NOMO-1 (cell line): Measurements from ENCODE around the gene BTBD6.

ENCODE experiments used
- DNase-seq, 2 experiments: peaks; one replicate each; lab custom pipeline; 2025; ENCODE audit not compliant: unreplicated experiment in 2 of 2; lab: John Stamatoyannopoulos, UW

Gene BTBD6

DNA sequence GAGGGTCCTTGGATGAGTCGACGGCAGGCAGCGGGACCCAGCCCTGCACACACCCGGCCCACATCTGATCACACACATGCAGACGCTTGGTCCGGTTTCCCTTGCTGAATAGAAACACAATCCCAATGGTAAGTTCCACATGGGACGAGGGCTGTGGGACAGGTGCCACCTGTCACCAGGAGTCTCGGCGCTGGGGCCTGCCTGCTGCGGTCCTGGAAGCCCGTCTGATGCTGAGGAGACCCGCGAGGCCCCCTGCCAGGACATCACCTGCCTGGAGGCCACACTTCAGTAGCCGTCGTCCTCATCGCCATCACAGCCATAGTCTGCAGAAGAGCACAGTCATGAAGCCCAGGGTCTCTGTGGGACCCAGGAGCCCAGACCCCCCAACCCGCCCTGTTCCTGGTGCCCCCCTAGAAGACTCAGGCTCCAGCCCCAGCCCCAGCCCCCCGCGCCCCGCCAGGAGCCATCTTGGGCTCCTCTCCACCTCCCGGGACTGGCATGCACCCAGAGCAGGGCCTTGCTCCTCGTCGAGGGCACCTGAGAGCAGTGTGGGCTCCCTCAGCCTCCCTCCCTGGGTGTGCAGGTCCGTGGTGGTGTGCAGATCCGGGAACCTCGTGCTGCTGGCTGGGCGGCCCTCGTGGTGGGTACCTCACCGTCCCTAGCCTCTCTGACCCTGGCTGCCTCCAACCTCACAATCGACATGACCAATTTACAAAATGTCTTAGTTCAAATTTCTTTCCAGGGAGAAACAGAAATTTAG lies 37.9 kb upstream of the BTBD6 start:
- DNase-seq, result no peak

DNA sequence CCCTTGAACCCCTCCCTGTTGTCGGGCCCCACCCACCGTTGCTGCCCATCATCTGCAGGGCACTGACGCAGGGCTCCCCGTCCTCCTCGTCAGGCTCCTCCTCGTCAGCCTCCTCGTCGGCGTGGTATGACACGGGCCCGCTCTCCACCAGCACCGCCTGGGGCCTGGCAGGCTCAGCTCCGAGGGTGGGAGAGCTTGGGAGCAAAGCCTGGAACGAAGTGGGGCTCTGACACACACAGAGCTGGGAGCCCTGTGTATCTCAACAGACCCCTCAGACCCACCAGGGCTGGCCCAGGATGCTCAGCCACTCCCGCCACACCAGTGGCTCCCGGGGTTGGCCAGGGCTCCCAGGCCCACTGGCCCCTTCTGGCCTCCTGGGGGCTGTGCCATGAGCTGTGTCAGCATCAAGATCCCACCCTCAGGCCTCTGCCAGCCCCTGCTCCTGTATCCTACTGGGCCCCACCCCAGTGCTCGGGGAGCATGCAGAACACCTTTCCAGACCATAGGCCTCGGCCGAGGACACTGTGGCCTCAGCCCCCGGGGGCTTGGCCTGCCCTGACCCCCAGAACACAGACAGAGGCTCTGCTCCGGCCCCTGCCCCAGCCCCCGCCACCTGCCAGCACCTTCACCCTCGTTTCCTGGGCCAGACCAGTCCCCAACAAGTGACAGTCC lies 37.1 kb upstream of the BTBD6 start:
- no peak for DNase-seq

GRCh38 chr14:105211758-105212089 lies 36.6 kb upstream of the BTBD6 start:
- DNase-seq, result no peak

DNA sequence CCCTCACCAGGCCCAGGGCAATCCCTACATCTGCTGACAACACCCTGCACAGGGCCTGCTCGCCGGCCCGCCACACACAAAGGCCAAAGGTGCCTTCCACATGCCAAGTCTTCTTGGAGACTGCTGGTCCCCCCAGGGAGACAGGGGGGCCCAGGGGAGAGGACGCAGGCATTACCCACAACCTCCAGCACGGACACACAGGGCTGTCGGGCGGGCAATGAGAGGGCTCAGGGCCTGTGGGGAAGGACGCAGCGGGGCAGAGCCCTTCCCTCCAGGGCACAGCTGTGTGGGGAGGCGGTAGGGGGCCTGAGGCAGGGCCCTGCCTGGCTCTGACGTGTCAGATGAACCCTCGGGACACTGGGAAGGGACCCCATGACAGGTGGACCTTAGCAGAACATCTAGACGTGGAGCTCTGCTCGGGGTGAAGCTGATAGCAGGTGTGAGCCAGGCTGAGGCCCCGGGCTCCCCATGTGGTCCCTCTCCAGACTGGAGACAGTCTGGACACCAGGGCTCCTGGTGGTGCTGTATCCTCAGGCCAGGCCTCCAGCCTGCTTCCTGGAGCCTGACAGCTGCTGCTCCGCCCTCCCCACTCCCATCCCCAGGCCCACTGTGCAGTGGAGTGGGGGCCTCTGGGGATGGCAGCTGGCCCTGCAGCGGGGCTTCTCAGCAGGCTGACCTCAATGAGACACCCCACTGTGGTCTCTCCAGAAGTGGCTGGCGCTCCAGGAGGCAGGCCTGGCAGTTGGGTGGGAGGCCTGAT lies 35.6 kb upstream of the BTBD6 start:
- no peak for DNase-seq

GRCh38 chr14:105213361-105213760 lies 35.0 kb upstream of the BTBD6 start:
- DNase-seq, result no peak

GRCh38 chr14:105214324-105214915 lies 33.9 kb upstream of the BTBD6 start:
- DNase-seq, result no peak

GRCh38 chr14:105215602-105216001 lies 32.7 kb upstream of the BTBD6 start:
- no peak for DNase-seq

- DNase-seq, result no peak
These were observed 31.7 kb upstream of the BTBD6 start for GRCh38 chr14:105216490-105217247.

DNA sequence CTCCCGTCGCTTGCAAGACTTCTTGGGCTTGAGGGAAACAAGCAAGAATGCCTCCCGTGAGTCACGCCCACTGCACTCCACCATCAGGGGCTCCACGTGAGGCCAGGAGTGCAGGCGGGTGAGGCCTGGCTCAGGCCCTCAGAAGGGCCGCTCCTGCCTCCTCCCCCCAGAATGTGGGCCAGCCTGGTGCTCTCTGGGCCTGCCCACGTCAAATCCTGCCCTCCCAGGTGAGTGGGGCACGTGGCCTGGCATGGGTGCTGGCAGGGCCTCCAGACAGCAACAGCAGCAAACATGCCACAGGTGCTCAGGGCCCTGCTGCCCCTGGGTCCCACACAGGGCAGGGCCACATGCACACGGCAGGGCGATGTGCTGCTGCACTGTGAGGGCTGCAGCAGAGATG lies 30.6 kb upstream of the BTBD6 start:
- DNase-seq, result no peak

DNA sequence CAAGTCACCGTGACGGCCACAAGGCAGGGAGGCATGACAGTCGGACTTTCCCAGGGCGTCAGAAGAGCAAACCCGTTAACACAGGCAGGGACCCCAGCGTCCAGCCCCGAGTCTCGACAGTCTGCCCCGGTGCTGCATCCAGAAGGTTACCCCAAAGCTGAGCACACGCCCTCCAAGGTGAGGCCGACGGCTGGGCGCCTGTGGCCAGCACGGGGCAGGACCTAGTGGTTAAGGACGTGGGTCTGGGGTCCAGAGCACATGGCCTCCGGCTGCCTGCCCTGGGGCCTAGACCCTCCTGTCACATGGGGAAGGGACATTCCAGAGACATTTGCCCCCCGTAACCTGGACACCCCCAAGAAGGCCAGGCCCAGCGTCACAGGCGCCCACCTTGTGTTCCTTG lies 29.7 kb upstream of the BTBD6 start:
- no peak for DNase-seq

DNA sequence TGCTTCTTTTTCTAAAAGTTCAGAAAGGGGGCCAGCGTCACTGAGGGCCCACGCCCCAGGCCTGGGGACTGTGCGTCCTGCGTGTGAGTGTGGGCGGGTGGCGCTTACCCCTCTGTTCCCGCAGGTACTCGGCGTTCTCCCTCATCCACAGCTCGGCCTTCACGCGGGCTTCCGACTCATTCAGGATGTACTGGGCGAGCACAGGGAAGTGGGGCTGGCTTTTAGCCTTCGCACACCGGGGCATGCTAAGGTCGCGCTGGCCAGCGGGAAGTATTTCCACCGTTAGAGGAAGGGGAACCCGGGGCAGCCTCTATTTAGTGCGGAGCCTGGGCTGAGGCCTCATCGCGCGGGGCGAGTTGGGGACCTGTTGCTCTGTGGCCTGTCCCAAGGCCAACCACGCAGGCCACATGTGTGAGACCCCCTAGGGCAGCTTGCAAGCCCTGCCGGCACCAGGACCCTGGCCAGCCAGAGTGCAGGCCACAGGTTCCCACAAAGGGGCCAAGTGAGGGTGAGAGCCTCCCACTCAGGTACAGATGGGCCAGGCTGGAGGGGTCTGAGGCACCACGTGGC lies 29.2 kb upstream of the BTBD6 start:
- DNase-seq, result no peak

DNA sequence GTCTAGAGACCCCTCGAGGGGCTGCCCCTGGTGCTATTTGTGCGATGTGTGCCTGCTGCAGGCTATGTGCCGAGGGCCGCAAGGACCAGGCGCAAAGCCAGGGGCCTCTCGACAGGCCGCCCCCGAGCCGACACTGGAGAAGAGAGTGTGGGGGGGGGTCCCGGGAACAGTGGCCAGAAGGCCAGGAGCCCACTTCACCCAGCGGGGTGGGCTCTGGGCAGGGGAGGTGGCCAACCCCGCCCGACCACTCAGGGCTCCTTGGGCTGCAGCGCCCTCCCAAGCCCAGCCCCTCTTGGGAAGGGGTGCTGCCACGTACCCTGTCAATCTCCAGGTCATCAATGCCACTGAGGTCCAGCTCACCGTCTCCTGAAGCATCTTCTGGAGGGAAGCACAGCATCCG lies 28.6 kb upstream of the BTBD6 start:
- DNase-seq, result no peak

GRCh38 chr14:105220699-105221597 lies 27.4 kb upstream of the BTBD6 start:
- DNase-seq, result no peak

DNA sequence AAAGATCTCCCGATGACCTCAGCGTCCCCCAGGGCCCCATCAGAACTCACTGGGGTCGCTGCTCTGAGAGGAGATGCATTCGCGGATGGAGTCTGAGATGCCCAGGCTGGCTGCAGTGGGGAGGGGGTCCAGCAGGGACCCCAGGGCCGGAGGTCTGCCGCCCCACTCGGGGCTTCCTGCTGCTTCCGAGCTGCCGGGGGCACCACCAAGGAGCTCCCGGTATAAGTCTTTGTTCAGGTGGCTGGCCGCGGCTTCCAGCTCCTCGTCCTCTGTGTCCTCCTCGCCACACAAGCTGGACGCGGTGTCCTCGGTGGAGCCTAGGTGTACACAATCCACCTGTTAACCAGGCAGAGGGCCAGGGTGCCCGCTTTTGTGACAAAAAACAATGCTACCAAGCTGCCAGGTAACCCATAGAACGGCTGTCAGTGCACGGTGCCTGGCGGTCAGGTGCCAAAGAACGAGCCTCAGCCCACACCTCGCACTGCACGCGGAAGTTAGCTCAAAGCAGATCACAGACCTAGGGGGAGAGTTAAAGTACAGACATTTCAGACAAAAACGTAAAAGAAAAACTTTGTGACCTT lies 26.6 kb upstream of the BTBD6 start:
- no peak for DNase-seq

GRCh38 chr14:105223260-105223659 lies 25.1 kb upstream of the BTBD6 start:
- DNase-seq, result no peak

GRCh38 chr14:105223770-105224544 lies 24.4 kb upstream of the BTBD6 start:
- no peak for DNase-seq

DNA sequence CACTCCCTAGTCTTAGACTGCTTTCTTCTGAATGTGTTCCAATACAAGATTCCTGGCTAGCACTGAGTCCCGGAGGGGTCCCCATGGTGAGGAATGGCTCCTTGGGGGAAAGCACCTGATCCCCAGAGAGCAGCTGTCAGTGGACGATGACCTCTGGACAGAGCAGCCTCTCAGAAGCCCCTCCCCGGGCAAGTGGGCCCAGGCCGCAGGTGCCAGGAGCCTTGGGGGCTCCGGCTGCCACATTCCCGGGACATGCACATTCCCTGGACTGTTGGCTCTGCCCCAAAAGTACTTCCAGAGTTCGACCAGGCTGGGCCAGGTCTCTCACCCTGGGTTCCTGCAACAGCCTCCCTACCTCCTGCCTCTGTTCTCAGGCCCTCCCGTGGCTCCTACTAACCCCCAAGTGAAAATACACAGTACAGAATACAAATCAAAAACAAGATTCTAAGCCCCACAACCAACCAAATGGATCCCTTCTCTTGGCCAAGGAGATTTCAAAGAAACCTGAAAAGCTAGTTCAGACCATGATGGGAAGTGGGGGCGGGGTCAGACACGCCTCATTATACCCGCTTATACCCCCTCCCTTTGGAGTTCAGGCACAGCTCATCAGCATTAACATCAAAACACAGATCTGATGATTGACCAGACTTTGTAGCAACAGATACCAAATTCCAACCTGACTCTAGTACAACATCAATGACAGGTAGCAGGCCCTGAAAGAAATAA lies 23.3 kb upstream of the BTBD6 start:
- DNase-seq, result no peak

DNA sequence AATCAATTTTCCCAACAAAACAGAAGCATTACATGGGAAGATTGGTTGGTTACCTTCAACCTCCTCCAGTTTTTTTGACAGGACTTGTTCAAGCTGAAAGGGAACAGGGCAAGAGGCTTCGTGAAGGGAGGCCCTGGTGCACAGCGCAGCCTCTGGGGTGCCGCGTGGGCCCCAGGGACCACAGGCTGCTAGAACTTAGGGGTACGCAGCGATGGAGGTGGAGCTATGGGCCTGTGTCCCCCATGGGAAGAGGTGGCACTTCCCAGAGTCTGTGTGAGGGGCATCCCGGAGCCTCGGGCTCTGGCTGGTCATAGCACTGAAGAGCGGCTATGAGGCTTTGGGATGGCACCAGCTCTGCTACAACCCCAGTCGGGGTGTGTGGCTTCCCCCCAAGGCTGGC lies 22.1 kb upstream of the BTBD6 start:
- DNase-seq, result no peak
